Measurements from ENCODE around the gene GRAMD1B.

The GRAMD1B gene

DNA sequence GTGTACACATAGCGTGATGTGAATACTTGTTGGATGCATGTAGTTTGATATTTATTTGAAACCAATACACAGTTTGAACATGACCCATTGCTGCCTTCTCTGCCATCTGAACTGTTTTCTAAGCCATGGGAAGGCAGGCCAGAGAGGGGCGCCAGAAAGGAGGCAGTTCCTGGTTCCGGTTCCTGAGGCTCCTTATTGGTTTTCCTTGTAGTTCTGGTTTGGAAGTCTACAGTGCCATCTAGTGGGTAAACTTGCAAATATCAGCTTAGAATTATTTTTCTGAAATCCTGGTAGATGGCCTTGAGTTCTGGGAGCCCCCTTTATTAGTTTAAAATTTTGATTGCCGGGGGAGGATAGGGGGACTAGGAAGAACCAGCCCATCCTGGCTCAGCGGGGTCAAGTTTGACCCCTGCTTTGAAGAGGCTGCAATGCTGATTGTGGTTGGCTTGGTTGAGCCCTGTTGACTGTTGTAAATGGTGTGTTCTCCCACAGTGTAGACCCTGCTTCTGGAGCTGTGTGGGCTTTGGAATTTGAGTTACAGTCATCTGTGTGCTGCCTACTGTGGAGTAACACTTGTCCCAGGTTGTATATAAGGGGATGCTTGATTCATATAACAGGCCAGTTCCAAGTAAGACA is 48.4 kb downstream of the GRAMD1B start:
- peak; percentile 85 to 88 for DNase-seq

DNA sequence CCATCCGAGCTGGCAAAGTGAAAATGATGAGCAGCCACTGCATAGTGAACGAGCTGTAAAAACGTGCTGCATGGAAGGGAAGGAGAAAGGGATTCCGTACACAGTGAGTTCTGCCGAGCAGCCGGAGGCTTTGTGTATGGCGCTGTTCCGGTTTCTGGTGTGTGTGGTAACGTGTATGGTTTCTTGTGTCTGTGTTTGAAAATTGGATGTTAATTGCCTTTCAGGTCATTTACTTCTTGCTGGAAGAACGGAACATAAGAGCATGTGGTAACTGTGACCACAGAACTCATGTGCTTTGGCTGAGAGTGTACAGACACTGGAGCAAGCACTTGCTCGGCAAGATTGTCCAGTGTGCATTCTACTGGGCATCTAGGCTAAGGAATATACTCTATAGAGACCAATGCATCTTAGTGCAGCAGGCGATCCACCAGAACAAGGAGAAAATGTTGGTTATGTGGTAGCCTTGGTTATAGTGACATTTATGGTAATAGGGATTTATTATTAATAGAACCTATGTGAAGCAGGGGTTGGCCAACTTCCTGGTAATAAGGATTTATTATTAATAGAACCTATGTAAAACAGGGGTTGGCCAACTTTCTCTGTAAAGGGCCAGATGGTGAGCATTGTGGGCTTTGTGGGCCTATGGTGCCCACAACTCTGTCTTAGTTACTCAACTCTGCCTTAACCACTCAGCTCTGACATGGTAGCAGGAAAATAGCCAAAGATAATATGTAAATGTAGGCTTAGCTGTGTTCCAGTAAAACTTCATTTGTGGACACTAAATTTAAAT is 49.2 kb downstream of the GRAMD1B start:
- no peak for DNase-seq

DNA sequence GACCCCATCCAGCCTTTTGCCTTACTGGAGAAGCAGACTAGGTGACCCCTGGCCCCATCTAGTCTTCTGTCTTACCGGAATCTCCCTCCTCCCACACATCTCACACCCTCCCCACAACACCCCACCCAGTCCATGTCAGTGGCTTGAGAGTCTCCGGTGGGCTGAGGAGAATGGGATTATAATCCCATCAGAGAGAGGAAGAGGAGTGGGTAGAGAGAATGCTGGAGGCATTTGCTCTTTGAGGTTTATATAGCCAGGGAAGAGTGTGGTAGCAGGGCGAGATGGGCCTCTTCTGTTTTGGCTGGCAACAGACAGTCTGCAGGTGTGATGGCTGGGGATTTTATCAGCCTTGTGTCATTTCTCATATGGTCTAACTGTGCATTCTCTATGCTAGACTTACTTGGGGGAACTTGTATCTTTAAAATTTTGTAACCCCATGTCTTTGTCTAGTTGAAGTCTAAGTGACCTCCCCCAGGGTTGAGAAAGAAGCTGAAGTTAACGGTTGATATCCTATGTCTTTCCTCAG is 50.3 kb downstream of the GRAMD1B start:
- no peak for DNase-seq

DNA sequence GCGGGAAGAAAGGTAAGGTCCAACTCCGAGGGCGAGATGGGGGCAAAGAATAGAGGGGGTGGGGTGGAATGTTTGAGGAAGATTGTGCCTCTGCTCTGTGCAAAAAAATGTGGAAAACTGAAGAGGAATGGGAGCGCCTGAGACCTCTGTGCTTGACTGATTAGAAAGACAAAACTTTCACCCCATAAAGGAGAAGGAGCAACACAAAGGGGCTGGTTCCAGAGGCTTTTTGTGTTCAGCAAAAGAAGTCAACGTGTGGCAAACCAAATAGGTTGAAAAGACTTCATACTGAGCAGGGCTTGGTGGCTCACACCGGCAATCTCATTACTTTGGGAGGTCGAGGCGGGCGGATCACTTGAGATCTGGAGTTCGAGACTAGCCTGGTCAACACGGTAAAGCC is 50.8 kb downstream of the GRAMD1B start:
- DNase-seq: no peak

DNA sequence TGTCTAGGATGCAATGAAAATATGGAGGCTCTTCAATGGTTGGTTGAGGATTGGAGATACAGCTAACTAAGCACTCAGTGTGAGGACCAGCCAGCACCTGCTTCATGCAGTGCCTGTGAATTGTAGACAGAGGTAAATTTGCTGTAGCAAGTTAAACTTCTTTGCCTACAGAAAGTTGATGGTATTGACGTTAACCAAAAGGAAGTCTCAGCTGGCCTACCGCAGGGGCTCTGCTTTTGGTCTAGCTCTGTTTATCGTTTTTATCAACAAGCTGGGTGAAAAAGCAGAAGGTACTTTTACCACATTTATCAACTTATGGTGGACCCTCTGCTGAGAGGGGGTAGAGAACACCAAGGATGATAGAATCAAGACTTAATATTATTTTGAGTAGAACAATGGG is 51.6 kb downstream of the GRAMD1B start:
- no peak for DNase-seq

DNA sequence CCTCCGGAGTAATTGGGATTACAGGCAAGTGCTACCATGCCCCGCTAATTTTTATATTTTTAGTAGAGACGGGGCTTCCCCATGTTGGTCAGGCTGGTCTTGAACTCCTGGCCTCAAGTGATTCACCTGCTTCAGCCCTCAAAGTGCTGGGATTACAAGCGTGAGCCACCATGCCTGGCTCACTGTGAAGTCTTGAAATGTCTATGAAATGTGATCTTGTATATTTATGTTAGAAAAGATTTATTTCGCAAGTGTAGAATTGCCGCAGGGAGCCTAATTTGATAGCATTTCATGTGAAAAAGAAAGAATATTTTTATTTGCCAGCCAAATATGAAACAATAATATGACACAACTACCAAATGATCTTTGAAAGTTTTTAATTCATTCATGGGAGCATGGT is 52.1 kb downstream of the GRAMD1B start:
- no peak for DNase-seq

DNA sequence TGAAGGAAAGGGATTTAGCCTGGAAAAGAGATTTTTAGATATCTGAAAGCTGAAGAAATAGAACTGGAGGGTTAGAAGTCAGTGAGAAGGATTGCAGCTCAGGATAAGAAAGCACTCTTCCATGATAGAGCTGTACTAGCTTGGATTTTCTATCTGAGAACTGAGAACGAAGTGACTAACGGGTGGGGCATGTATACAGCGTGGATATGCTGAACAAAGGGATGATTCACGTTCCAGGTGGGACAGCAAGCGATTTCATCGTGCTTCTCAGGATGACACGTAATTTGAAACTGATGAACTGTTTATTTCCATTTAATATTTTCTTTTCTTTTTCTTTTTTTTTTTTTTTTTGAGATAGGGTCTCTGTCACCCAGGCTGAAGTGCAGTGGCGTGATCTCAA is 53.0 kb downstream of the GRAMD1B start:
- no peak for DNase-seq

DNA sequence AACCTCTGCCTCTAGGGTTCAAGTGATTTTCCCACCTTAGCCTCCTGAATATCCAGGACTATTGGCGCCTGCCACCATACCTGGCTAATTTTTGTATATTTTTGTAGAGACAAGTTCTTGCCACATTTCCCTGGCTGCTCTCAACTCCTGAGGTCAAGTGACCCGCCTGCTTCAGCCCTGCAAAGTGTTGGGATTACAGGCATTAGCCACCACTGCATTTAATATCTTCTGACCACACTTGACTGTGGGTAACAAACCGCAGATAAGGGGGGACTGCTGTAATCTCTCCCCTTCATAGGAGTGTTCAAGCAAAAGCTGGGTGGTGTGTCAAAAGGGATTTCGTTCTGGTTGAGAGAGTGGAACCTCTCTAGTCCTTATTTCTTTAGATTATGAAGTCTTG is 53.4 kb downstream of the GRAMD1B start:
- no peak for DNase-seq

DNA sequence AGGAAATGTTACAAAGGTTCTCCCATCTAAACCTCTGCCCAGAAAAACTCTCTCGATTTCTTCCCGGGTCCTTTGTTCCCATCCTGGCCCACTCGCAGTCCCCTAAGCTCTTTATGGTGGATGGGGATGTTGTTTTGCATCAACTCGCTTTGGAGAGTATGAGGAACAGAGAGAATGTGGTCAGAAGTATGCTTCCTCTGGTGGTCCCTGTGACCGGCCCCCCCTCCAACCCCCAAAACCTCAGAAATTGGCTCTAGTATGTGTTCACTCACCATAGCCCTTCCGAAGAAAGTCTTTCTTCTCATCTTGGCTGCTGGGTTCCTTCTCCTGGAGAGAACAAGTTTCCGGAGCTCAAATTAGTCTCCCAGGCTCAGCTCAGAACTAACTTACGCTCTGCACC is 54.4 kb downstream of the GRAMD1B start:
- no peak for DNase-seq

DNA sequence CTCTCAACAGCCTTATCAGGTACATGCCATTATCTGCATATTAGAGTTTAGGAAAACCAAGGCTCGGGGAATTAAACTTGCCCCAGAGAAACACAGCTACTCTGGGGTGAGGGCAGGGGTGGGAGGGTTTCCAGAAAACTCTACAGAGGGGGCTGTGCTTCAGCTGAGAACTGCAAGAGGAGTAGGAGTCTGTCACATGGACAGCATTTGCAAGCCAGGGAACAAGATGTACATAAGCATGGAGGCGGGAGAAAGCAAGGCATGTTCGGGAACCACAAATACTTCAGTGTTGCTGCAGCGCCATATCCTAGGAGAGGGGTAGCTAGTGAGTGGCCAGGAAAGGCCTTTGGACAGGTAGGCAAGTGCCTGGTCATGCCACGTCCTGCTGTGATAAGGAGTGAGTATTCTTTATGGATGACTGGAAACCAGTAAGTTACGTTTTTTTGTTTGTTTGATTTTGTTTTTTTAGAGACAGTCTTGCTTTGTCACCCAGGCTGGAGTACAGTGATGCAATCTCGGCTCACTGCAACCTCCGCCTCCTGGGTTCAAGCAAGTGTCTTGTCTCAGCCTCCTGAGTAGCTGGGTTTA is 57.2 kb downstream of the GRAMD1B start:
- DNase-seq: no peak

DNA sequence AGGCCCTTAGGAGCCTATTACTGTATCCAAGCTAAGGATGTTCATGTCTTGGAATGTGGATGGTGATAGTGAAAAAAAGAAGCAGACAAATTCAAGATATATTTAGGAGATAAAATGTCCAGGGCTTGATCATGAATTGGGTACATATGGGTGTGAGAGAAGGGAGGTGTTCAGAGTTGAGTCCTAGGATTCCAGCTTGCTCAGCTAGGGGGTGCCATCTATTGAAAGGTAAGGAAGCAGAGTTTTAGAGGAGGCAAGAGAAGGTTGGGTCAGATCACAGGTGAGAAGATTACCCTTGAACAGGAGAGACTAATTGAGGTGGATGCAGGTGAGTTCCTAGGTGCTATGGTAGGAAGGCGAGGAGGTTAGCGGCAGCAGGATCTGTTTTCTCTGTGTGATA is 60.5 kb downstream of the GRAMD1B start:
- DNase-seq: no peak

DNA sequence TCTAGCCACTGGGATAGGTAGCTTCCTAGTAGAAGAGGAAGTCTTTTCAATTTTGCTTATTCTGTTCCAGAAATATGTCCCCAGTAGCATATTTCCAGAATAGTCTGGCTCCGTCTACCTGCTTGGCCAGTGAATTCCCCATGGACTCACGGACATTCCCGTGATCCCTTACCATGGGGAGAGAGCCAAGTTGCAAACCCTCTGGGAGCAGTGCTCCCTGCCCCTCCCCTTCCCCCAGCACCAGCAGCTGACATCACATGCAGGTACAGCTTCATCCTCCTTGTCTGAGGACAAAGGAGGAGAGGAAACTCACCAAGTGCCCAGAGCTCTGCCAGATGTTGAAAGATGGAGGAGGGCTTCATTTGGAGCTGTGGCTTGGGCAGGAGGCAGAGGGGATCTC is 61.2 kb downstream of the GRAMD1B start:
- DNase-seq: no peak

DNA sequence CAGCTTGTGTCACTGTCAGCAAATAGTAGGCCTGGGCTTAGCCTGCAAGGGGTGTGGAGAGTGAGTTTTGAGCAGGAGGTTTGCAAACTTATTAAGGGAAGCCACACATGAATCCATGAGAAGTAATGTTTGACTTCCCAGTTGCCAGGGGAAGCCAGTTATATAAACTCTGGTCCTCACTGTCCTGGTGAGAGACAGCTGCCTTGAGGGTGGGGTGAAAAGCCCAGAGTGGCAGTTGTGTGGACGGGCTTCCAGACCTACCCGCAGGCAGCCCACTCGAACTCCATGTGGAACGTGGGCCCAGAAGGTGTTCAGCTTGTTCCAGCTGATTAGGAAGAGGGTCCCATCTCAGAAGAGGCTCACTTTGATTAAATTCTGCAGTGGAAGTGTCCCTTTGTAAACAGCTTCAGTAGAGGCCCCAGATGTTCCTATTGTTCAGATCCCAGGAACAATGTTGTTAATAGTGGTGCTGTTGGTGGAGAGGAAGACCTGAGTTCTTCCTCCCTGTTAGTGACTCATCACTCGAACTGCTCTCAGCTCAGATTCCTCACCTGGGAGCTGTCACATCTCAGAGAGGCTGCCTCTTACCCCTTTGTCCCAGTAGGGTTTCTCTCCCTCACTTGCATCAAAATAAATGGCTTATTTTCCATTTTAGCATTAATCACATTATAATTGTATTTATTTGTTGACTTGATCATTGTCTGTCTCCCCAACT is 63.4 kb downstream of the GRAMD1B start:
- no peak for DNase-seq

DNA sequence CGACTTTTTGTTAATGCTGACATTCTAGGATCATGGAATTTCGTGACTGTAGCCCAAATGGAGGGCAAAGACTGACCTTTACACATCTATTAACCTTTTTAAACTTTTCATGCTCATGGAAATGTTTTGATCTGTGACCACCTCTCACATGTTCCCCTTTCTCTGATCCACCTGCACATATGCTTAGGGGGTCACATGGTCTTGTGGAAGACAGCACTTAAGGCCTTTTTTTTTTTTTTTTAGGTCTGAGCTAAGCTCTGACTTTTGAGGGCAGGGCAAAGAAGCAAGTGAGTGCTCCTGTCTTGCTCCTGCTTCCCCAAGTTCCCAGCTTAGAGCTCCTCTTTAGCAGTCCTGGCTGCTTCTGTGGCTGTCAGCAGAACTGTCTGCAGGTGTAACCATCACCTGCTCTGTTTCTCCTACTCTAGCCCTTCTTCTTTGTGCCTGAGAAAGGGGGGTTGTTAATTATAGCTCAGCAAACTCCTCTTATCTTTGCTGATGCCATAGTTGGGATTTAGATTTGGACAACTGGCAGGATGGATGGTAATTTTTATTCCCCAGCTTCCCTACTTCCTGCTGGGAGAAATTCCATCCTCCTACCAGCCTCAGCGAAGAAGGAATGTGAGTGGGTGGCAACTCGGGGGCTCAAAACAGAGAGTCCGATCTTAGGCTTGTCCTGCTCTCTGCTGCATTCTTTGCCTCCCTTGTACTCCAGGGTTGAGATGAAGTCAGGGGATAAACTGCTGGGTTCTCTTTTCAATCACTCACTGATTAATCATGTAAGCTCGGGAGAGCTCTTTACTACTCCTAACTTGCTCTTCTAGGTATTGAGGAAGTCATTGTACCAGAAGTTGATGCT is 64.4 kb downstream of the GRAMD1B start:
- DNase-seq: no peak

DNA sequence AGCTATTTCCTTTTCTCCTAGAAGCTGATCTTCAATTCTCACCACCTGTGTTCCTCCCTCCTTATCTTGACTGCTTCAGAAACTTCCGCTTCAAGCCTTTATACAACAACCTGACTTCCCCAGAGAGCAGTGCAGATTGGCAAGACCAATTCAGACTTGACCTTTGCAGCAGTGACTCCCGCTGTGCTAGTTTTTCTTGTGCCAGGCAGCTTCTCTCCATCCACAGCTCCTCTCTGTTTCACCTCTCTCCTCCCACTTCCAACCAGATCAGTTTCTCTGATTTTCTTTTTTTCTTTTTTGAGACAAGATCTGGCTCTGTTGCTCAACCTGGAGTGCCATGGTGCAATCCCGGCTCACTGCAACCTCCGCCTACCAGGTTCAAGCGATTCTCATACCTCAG is 74.3 kb downstream of the GRAMD1B start:
- no peak for DNase-seq

DNA sequence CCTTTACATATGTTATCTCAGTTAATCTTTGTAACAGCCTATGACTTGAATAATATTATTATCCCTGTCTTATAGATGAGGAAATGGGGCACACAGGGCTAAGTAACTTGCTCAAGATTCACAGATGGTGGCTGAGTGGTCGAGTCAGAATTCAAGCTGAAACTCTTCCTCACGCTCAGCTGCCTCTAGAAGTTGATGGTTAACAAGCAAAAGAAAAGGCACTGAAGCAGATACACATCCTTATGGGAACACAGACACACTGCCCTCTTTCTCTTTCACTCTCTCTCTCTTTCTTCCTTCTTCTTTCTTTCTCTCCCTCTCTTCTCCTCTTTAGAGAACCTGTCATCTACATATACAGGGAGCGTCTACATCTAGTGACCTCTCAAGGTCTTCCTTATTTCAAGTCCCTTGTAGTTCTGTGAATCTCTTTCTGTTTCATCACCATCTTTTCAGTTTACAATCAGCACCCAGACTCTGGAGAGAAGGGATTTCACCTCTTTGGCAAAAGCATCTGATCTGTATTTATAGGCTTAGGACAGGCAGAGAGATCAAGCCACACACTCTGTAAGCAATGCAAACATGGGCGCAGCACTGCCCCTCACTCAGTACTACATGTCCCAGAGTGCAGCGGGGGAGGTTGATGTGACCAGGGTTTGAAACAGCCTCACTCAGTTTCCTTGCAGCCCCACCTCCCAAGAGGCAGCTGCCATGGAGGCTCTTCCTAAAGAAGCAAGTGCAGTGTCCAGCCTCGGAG is 75.7 kb downstream of the GRAMD1B start:
- no peak for DNase-seq

DNA sequence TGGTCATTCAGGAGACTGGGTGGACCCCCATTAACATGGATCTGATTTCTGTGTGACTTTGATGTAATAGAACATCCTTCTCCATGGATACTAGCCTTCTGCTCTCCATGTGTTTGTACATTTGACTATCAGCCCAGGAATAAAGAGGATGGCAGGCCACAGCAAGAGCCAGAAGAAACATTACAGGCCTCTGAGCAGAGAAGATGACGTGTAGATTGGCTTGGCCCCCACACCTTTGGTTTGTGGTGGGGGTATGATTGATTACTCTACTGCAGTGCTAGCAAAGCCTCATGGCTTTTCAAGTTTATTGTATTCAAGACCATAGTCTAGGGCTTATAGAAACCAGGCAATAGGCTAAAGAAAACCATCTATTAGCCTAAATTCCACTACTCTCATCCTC is 77.0 kb downstream of the GRAMD1B start:
- no peak for DNase-seq

DNA sequence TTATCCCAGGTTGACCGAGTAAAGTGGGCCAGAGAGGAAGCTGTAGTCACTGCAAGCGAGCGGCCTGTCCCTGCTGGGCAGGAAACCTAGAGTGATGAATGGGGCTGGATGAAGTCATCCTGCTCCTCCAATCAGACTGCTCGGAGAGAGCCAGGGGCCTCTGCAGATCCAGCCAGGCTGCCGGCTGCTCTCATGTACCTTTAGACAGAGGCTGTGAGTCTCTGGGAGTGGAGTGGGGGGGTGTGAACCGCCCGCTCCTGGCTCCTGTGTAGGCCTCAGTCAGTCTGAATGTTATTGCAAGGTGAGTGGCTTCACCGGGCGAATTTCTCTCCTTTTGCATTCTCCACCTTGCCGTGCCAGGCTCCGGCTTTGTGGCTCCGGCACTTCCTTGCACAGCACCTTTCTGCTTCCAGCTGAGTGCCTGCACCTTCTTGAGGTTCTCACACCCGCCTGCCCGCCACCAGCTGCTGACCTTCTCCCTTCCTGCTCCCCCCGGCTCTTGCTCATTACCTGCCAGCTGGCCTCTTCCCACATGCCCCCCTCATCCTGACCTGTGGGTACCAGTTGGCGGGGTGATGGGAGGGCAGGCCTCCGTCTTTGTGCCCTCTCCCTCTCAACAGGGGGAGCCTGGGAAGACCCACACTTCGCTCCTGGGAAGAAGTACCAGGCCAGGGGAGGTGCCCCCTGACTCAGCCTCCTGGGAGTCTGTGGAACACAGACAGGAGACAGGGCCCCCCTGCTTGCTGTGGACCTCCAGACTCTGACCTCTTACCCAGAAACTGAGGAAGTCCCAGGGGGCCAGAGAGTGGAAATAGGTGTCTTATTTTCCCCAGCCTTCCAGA is 79.9 kb downstream of the GRAMD1B start:
- peak; percentile 49 to 81 for DNase-seq

DNA sequence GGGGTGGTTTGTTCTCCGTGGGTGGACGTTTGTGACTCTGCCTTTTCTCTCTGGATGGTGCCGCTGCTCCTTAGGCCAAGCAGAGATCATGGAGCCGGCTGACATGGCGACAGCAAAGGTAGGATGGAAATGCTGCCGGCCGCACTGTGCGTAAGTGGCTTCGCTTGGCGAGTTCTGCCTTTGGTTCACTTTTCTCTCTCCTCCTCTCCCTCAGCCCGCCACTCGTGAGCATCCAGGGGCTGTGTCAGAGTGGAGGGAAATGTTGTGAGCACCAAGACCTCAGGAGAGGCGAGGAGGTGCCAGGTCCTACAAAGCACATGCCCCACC is 80.5 kb downstream of the GRAMD1B start:
- no peak for DNase-seq

DNA sequence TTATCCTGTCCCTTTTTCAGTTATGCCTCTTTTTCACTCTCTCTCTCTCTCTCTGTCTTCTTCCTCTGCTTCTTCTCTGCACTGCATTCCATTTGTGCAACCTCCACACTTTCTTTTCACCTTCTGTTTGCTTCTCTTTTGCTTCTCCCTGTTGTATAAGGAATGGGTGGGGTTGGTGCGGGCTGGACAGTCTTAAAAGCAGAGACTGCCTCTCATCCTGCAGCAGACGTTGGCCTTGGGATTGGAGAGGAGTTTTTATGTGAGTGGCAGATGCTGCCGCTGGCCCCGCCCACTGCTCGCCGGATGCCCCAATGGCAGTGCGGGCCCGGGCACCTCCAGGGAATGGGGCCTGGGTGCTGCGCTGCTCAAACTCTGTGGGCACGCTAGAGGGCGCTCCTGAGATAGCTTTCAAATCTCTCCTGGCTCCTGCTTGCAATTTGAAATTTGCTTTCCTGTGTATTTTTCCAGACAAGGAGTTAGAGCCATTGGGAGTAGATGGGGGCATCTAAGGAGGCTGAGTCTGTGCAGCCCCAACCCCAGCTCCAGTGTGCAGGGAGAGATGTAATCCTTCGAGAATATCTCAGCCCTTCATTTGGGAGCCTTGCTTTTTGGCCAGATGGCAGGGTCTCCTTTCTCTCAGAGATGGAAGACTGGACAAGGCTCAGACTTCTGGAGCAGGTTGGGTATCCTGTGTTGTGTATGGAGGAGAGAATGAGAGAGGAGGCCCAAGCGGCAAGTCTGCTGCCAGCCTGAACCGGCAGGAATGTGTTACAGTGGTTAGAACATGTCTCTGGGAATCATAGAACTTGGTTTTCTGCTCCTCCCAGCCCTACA is 81.2 kb downstream of the GRAMD1B start:
- DNase-seq: peak; percentile 95
